C4-2B (cell line): ENCODE measurements around the gene TRIM17.

ENCODE experiments used
- ZFX ChIP-seq: fragments of 450-650 bp; IDR thresholded peaks from 2 replicates; pipeline ENCODE4 v1.6.1; 2017
- TF ChIP-seq, protein P1 (sequence below): fragments of 450-650 bp; conservative IDR thresholded peaks from 2 replicates; pipeline ENCODE4 v1.5.1; 2017; ENCODE audit warnings: mild to moderate bottlenecking

DNA sequence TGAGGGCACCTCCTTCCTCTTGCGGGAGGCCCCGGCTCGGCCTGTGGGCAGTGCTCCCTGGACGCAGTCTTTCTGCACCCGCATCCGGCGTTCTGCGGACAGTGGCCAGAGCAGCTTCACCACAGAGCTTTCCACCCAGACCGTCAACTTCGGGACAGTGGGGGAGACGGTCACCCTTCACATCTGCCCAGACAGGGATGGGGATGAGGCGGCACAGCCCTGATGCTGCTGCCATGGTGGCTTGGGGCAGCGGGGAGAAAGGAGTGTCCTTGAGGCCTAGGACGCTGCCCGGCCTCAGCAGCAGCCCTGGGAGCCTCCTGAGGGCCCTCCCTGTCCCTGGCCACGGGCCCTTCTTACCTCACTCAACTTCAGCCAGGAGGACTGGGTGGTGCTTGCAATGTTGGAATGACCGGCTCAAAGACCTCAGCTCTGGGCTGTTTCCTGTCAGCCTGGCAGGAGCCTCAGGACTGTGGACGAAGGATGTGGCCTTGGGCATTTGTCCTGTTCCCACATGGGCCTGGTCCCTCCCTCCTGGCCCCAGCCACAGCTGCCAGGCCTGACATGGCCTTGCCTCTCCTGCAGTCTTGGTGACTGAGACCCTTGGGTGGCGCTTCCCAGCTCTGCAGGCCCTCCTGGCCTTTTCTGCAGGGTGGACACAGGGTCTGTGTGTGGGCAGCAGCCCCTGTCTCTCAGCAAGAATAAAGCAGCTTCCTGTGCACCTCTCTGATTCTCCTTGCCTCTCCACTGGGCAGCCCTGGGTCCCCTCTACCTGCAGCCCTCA is 55.9 kb downstream of the TRIM17 start:
- TF ChIP-seq, protein P1, sequence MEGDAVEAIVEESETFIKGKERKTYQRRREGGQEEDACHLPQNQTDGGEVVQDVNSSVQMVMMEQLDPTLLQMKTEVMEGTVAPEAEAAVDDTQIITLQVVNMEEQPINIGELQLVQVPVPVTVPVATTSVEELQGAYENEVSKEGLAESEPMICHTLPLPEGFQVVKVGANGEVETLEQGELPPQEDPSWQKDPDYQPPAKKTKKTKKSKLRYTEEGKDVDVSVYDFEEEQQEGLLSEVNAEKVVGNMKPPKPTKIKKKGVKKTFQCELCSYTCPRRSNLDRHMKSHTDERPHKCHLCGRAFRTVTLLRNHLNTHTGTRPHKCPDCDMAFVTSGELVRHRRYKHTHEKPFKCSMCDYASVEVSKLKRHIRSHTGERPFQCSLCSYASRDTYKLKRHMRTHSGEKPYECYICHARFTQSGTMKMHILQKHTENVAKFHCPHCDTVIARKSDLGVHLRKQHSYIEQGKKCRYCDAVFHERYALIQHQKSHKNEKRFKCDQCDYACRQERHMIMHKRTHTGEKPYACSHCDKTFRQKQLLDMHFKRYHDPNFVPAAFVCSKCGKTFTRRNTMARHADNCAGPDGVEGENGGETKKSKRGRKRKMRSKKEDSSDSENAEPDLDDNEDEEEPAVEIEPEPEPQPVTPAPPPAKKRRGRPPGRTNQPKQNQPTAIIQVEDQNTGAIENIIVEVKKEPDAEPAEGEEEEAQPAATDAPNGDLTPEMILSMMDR = no peak
- no peak for TF ChIP-seq ZFX
